ENCODE data around the gene FFAR4.

DNA sequence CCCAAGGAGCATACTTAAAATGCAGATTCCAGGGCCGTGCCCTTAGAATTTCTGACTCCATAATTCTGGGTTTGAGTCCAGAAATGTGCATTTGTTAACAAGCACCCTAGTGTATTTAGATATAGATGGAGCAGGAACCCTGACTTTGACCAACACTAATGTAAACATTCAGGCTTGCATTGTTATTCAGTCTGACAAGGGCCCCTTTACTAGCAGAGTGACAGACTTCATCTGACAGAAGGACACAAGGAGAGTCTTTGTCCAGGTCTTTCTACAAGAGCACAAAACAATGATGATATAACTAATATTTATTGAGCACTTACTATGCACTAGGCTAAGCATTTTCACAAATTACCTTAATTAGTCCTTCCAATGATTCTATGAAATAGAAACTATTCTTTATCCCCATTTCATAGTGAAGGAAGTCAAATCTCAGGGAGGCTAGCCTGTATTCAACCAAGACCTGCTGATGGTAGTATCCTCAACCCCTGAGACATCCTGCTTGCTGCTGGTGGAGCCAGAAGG, 30.7 kb downstream of the FFAR4 start:
- TF ChIP-seq CTCF (IDR thresholded peaks at IDR 0.05) (no peak), POLR2A (IDR thresholded peaks at IDR 0.05) (no peak), POLR2AphosphoS5 (IDR thresholded peaks at IDR 0.05) (no peak)
